Glutamatergic neuron (in vitro differentiated cells): ENCODE measurements around the gene ANO4. TPM values are rescaled to one million over a fixed set of nuclear protein-coding genes. Genes with fewer than 3 reads are reported as not detected.
"Not testable (repeated sequence)": the region's sequence is repeated elsewhere in the genome, so short reads cannot be mapped to it uniquely, and the experiment has no call there.

Experiments
- DNase-seq: peaks from one replicate; pipeline ENCODE4 v3.0.0; 2022
- H3K27ac Mint-ChIP-seq: one replicate; pipeline ENCODE4 v1.8.0; 2020; ENCODE audit warnings: mild to moderate bottlenecking, mixed read lengths, inconsistent platforms; ENCODE audit not compliant: unreplicated experiment
- H3K27me3 Mint-ChIP-seq: one replicate; pipeline ENCODE4 v1.8.0; 2020; ENCODE audit warnings: mild to moderate bottlenecking, moderate library complexity, mixed read lengths, inconsistent platforms; ENCODE audit not compliant: unreplicated experiment
- H3K36me3 Mint-ChIP-seq: one replicate; pipeline ENCODE4 v1.8.0; 2020; ENCODE audit warnings: mild to moderate bottlenecking, mixed read lengths, inconsistent platforms; ENCODE audit not compliant: unreplicated experiment
- H3K4me1 Mint-ChIP-seq: one replicate; pipeline ENCODE4 v1.8.0; 2020; ENCODE audit warnings: mild to moderate bottlenecking, low read depth, mixed read lengths, inconsistent platforms; ENCODE audit not compliant: unreplicated experiment
- H3K4me3 Mint-ChIP-seq: one replicate; pipeline ENCODE4 v1.8.0; 2020; ENCODE audit warnings: mild to moderate bottlenecking, mixed read lengths, inconsistent platforms; ENCODE audit not compliant: unreplicated experiment
- H3K9me3 Mint-ChIP-seq: one replicate; pipeline ENCODE4 v1.8.0; 2020; ENCODE audit warnings: mild to moderate bottlenecking, moderate library complexity, mixed read lengths, inconsistent platforms; ENCODE audit not compliant: unreplicated experiment
- CTCF ChIP-seq: fragments of 200-600 bp; sonication (generic); IDR thresholded peaks from one replicate; pipeline ENCODE4 v1.5.0; 2021; ENCODE audit not compliant: partially characterized antibody, unreplicated experiment
- total RNA-seq: library from RNA; stranded (reverse); fragmentation: NEBNext Ultra II Directional; extraction: Animal tissue kit (Norgen Biotek cat#: 25700); gene quantifications from one replicate; pipeline ENCODE4 v1.2.1, GENCODE V29; 2021; ENCODE audit not compliant: unreplicated experiment

ANO4 gene
- total RNA-seq, 1 donor from 2014 or later, result 38.0 TPM

GRCh38 chr12:100987552-100988521, 193.3 kb downstream of the ANO4 start:
- Mint-ChIP-seq H3K27ac (no peak overlapping the region), H3K4me1 (peaks cover 3% of the 10 kb centered on the region), H3K27me3 (peaks cover 6% of the 10 kb centered on the region), H3K4me3 (no peak overlapping the region), H3K36me3 (no peaks in the 10 kb centered on the region), H3K9me3 (no peaks in the 10 kb centered on the region)
- peak; percentile 57 for DNase-seq
- TF ChIP-seq CTCF, result peak; percentile 15

GRCh38 chr12:100989509-100989908, 194.9 kb downstream of the ANO4 start:
- not testable (repeated sequence) for H3K9me3 Mint-ChIP-seq, H3K36me3 Mint-ChIP-seq, H3K27me3 Mint-ChIP-seq, DNase-seq, H3K4me3 Mint-ChIP-seq, H3K4me1 Mint-ChIP-seq, H3K27ac Mint-ChIP-seq

- no peak for TF ChIP-seq CTCF
- H3K4me3 Mint-ChIP-seq, result no peak overlapping the region
- H3K4me1 Mint-ChIP-seq, result peaks cover 3% of the 10 kb centered on the region
- no peak overlapping the region for H3K27ac Mint-ChIP-seq
- DNase-seq, result no peak
- peaks cover 2% of the 10 kb centered on the region for H3K9me3 Mint-ChIP-seq
- peaks cover 8% of the 10 kb centered on the region for H3K27me3 Mint-ChIP-seq
- no peaks in the 10 kb centered on the region for H3K36me3 Mint-ChIP-seq
Observed at GRCh38 chr12:100991102-100991501, 196.5 kb downstream of the ANO4 start.

- no peak for TF ChIP-seq CTCF
- no peak for DNase-seq
- Mint-ChIP-seq H3K9me3 (peaks cover 2% of the 10 kb centered on the region), H3K4me1 (peaks cover 3% of the 10 kb centered on the region), H3K27me3 (peaks cover 8% of the 10 kb centered on the region), H3K4me3 (no peak overlapping the region), H3K36me3 (no peaks in the 10 kb centered on the region), H3K27ac (no peak overlapping the region)
Observed at GRCh38 chr12:100992194-100992593, 197.6 kb downstream of the ANO4 start.

GRCh38 chr12:100993916-100994450, 199.4 kb downstream of the ANO4 start:
- Mint-ChIP-seq H3K9me3 (peaks cover 2% of the 10 kb centered on the region), H3K4me1 (no peaks in the 10 kb centered on the region), H3K27ac (no peak overlapping the region), H3K27me3 (peaks cover 8% of the 10 kb centered on the region), H3K4me3 (no peak overlapping the region), H3K36me3 (no peaks in the 10 kb centered on the region)
- TF ChIP-seq CTCF, result peak; percentile 31
- DNase-seq, result no peak
